Fibroblast of lung (primary cell): Measurements from ENCODE around the gene DNAH14.

ENCODE experiments used
- EZH2 ChIP-seq: IDR thresholded peaks from 2 replicates; pipeline ENCODE4 v1.5.1; 2012; ENCODE audit warnings: low read length, control low read depth, mild to moderate bottlenecking; ENCODE audit errors: missing control alignments
- TF ChIP-seq, protein P1 (sequence below), 2 donors: IDR thresholded peaks in 1 of 2; conservative IDR thresholded peaks in 1 of 2; 1 replicate in 1 of 2; 2 replicates in 1 of 2; pipeline ENCODE4 v1.5.1; 2011 to 2012; ENCODE audit warnings: low read length in 2 of 2, control low read depth in 1 of 2, inconsistent platforms in 1 of 2, low read depth in 1 of 2, mild to moderate bottlenecking in 1 of 2

DNA sequence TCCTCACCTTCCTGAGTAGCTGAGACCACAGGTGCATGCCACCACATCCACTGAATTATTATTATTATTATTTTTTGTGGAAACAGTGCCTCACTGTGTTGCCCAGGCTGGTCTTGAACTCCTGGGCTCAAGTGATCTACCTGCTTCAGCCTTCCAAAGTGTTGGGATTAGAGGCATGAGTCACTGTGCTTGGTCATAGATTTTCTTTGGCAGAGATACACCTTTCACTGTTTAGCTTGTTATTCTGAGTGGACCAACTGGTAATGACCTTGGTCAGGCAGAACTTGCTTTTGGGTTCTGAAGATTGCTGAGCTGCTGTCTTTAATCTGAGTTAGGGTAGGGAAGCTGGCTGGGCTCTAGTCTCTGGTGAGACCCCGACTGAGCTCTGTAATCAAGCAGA lies 66.8 kb downstream of the DNAH14 start:
- TF ChIP-seq, protein P1, sequence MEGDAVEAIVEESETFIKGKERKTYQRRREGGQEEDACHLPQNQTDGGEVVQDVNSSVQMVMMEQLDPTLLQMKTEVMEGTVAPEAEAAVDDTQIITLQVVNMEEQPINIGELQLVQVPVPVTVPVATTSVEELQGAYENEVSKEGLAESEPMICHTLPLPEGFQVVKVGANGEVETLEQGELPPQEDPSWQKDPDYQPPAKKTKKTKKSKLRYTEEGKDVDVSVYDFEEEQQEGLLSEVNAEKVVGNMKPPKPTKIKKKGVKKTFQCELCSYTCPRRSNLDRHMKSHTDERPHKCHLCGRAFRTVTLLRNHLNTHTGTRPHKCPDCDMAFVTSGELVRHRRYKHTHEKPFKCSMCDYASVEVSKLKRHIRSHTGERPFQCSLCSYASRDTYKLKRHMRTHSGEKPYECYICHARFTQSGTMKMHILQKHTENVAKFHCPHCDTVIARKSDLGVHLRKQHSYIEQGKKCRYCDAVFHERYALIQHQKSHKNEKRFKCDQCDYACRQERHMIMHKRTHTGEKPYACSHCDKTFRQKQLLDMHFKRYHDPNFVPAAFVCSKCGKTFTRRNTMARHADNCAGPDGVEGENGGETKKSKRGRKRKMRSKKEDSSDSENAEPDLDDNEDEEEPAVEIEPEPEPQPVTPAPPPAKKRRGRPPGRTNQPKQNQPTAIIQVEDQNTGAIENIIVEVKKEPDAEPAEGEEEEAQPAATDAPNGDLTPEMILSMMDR (conservative IDR thresholded peaks at IDR 0.05 in 1 of 2, IDR thresholded peaks at IDR 0.05 in 1 of 2; ENCODE audit: low read depth in 1 of 2, low read length in 2 of 2), result no peak
- TF ChIP-seq EZH2, result no peak
